ENCODE results near the gene CD80.

Gene CD80

GRCh38 chr3:119492128-119492527 is 67.3 kb downstream of the CD80 start:
- DNase-seq, result no peak

GRCh38 chr3:119490153-119490552 is 69.3 kb downstream of the CD80 start:
- no peak for DNase-seq

DNA sequence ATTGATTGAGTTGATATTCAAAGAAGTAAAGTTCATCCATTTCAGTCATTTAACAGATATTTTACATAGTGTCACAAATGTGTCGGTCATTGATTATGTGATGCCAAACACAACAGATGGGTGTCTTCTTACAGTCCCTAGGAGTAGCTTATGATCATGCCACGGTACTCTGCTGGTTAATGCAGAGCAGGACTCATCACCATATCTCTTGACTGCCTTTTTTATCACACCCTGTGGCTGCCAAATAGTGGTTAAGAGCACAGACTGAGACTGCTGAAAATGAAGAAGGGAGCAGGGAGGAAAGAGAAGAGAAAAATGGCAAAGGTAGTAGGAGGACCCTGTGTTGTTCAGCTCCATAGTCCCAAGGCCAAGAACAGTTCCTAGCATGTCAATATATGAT is 73.9 kb downstream of the CD80 start:
- no peak for DNase-seq

GRCh38 chr3:119483101-119483500 is 76.3 kb downstream of the CD80 start:
- DNase-seq, result no peak

- DNase-seq, result no peak
These were observed 78.3 kb downstream of the CD80 start for GRCh38 chr3:119481079-119481478.

Measured in hematopoietic multipotent progenitor cell treated with erythropoietin and hydrocortisone succinate and interleukin-3 and kit ligand, for 4 days (in vitro differentiated cells).